ENCODE results near the gene AUTS2. TPM values are rescaled to one million over a fixed set of nuclear protein-coding genes. Genes with fewer than 3 reads are reported as not detected.

Gene AUTS2
- polyA plus RNA-seq, 1 donor (not counting 4 experiments of a cell fraction or from before 2014, with no cell fraction given), result 4.7 TPM

GRCh38 chr7:70486977-70487376, 888.7 kb downstream of the AUTS2 start:
- TF ChIP-seq EZH2 (IDR thresholded peaks at IDR 0.05; ENCODE audit: low read length), result no peak
- Histone ChIP-seq H4K20me1 (ENCODE audit: control insufficient read depth, extremely low read depth, insufficient read depth, low read length) (no peaks in the 10 kb centered on the region), H3K4me3 (ENCODE audit: control insufficient read depth in 2 of 3, extremely low read depth in 1 of 3, insufficient read depth in 2 of 3, low read depth in 1 of 3, low read length in 3 of 3) (no peak overlapping the region), H2AFZ (ENCODE audit: control insufficient read depth, low read length) (no peak overlapping the region), H3K4me1 (ENCODE audit: control insufficient read depth, extremely low read depth, insufficient read depth, low read length) (no peaks in the 10 kb centered on the region), H3K79me2 (ENCODE audit: control insufficient read depth, insufficient read depth, low read length) (no peaks in the 10 kb centered on the region), H3K27ac (ENCODE audit: control insufficient read depth, insufficient read depth, low read length) (no peak overlapping the region), H3K4me2 (ENCODE audit: control insufficient read depth, extremely low read depth, insufficient read depth, low read depth, low read length) (no peak overlapping the region), H3K36me3 (ENCODE audit: control insufficient read depth in 2 of 2, extremely low read depth in 1 of 2, insufficient read depth in 2 of 2, low read length in 2 of 2) (no peaks in the 10 kb centered on the region), H3K9me3 (ENCODE audit: control insufficient read depth, low read depth, low read length) (no peaks in the 10 kb centered on the region), H3K9me1 (ENCODE audit: control insufficient read depth, extremely low read depth, insufficient read depth, low read length) (no peaks in the 10 kb centered on the region), H3K27me3 (ENCODE audit: control insufficient read depth, extremely low read depth, insufficient read depth, low read length) (no peaks in the 10 kb centered on the region), H3K9ac (ENCODE audit: control insufficient read depth, extremely low read depth, insufficient read depth, low read length) (no peak overlapping the region)
- dilution Hi-C loops (cut with MboI; ENCODE audit: extremely low pct_ligation_motif_present, low sequenced_read_pairs), result no loop called here
- DNase-seq (ENCODE audit: low read depth, low spot score) (no peak), FAIRE-seq (no peak)

- no peak overlapping the region for H3K4me2 ChIP-seq (ENCODE audit: control insufficient read depth, extremely low read depth, insufficient read depth, low read depth, low read length)
- no peak for DNase-seq (ENCODE audit: low read depth, low spot score)
- H3K27me3 ChIP-seq (ENCODE audit: control insufficient read depth, extremely low read depth, insufficient read depth, low read length), result no peaks in the 10 kb centered on the region
- H3K9me1 ChIP-seq (ENCODE audit: control insufficient read depth, extremely low read depth, insufficient read depth, low read length), result no peaks in the 10 kb centered on the region
- no peaks in the 10 kb centered on the region for H4K20me1 ChIP-seq (ENCODE audit: control insufficient read depth, extremely low read depth, insufficient read depth, low read length)
- no peaks in the 10 kb centered on the region for H3K9me3 ChIP-seq (ENCODE audit: control insufficient read depth, low read depth, low read length)
- no peaks in the 10 kb centered on the region for H3K4me1 ChIP-seq (ENCODE audit: control insufficient read depth, extremely low read depth, insufficient read depth, low read length)
- no peak for FAIRE-seq
- dilution Hi-C loops (cut with MboI; ENCODE audit: extremely low pct_ligation_motif_present, low sequenced_read_pairs), result no loop called here
- no peak overlapping the region for H3K27ac ChIP-seq (ENCODE audit: control insufficient read depth, insufficient read depth, low read length)
- no peaks in the 10 kb centered on the region for H3K79me2 ChIP-seq (ENCODE audit: control insufficient read depth, insufficient read depth, low read length)
- no peak overlapping the region for H3K9ac ChIP-seq (ENCODE audit: control insufficient read depth, extremely low read depth, insufficient read depth, low read length)
- H3K36me3 ChIP-seq (ENCODE audit: control insufficient read depth in 2 of 2, extremely low read depth in 1 of 2, insufficient read depth in 2 of 2, low read length in 2 of 2), result no peaks in the 10 kb centered on the region
- H3K4me3 ChIP-seq (ENCODE audit: control insufficient read depth in 2 of 3, extremely low read depth in 1 of 3, insufficient read depth in 2 of 3, low read depth in 1 of 3, low read length in 3 of 3), result no peak overlapping the region
- TF ChIP-seq EZH2 (IDR thresholded peaks at IDR 0.05; ENCODE audit: low read length) (no peak), CTCF (optimal IDR thresholded peaks at IDR 0.05 in 1 of 3, IDR thresholded peaks at IDR 0.05 in 1 of 3, conservative IDR thresholded peaks at IDR 0.05 in 1 of 3; ENCODE audit: extremely low read depth in 1 of 3, insufficient read depth in 2 of 3, low read length in 3 of 3) (no peak)
- no peak overlapping the region for H2AFZ ChIP-seq (ENCODE audit: control insufficient read depth, low read length)
Observed at GRCh38 chr7:70487428-70487827, 889.2 kb downstream of the AUTS2 start.

- H3K9ac ChIP-seq (ENCODE audit: control insufficient read depth, extremely low read depth, insufficient read depth, low read length), result no peak overlapping the region
- H3K9me1 ChIP-seq (ENCODE audit: control insufficient read depth, extremely low read depth, insufficient read depth, low read length), result no peaks in the 10 kb centered on the region
- H3K36me3 ChIP-seq (ENCODE audit: control insufficient read depth in 2 of 2, extremely low read depth in 1 of 2, insufficient read depth in 2 of 2, low read length in 2 of 2), result no peaks in the 10 kb centered on the region
- TF ChIP-seq EZH2 (IDR thresholded peaks at IDR 0.05; ENCODE audit: low read length) (no peak), CTCF (optimal IDR thresholded peaks at IDR 0.05 in 1 of 3, IDR thresholded peaks at IDR 0.05 in 1 of 3, conservative IDR thresholded peaks at IDR 0.05 in 1 of 3; ENCODE audit: extremely low read depth in 1 of 3, insufficient read depth in 2 of 3, low read length in 3 of 3) (no peak)
- FAIRE-seq (no peak), DNase-seq (ENCODE audit: low read depth, low spot score) (no peak)
- dilution Hi-C loops (cut with MboI; ENCODE audit: extremely low pct_ligation_motif_present, low sequenced_read_pairs), result no loop called here
- no peak overlapping the region for H2AFZ ChIP-seq (ENCODE audit: control insufficient read depth, low read length)
- H3K4me3 ChIP-seq (ENCODE audit: control insufficient read depth in 2 of 3, extremely low read depth in 1 of 3, insufficient read depth in 2 of 3, low read depth in 1 of 3, low read length in 3 of 3), result no peak overlapping the region
- no peak overlapping the region for H3K27ac ChIP-seq (ENCODE audit: control insufficient read depth, insufficient read depth, low read length)
- H3K27me3 ChIP-seq (ENCODE audit: control insufficient read depth, extremely low read depth, insufficient read depth, low read length), result no peaks in the 10 kb centered on the region
- no peaks in the 10 kb centered on the region for H4K20me1 ChIP-seq (ENCODE audit: control insufficient read depth, extremely low read depth, insufficient read depth, low read length)
- no peaks in the 10 kb centered on the region for H3K9me3 ChIP-seq (ENCODE audit: control insufficient read depth, low read depth, low read length)
- no peaks in the 10 kb centered on the region for H3K4me1 ChIP-seq (ENCODE audit: control insufficient read depth, extremely low read depth, insufficient read depth, low read length)
- no peak overlapping the region for H3K4me2 ChIP-seq (ENCODE audit: control insufficient read depth, extremely low read depth, insufficient read depth, low read depth, low read length)
- H3K79me2 ChIP-seq (ENCODE audit: control insufficient read depth, insufficient read depth, low read length), result no peaks in the 10 kb centered on the region
Observed at GRCh38 chr7:70487886-70488285, 889.6 kb downstream of the AUTS2 start.
